ENCODE data around the gene SLC25A11. TPM values are rescaled to one million over a fixed set of nuclear protein-coding genes. Genes with fewer than 3 reads are reported as not detected.

The SLC25A11 gene
- total RNA-seq = 59.2 and 67.8 TPM in 2 replicates

GRCh38 chr17:4939796-4940554, at the start of gene SLC25A11, which contains the start of gene RNF167:
TSS of gene SLC25A11 (minus strand) at chr17:4940046. CDS start at chr17:4939910, 136 bp downstream.
TSS of gene RNF167 (plus strand) at chr17:4940268. CDS start at chr17:4940910, 642 bp downstream.
- peak; percentile 100 for DNase-seq

GRCh38 chr17:4987767-4988567, 48.1 kb upstream of the SLC25A11 start:
- DNase-seq = peak; percentile 22

DNA sequence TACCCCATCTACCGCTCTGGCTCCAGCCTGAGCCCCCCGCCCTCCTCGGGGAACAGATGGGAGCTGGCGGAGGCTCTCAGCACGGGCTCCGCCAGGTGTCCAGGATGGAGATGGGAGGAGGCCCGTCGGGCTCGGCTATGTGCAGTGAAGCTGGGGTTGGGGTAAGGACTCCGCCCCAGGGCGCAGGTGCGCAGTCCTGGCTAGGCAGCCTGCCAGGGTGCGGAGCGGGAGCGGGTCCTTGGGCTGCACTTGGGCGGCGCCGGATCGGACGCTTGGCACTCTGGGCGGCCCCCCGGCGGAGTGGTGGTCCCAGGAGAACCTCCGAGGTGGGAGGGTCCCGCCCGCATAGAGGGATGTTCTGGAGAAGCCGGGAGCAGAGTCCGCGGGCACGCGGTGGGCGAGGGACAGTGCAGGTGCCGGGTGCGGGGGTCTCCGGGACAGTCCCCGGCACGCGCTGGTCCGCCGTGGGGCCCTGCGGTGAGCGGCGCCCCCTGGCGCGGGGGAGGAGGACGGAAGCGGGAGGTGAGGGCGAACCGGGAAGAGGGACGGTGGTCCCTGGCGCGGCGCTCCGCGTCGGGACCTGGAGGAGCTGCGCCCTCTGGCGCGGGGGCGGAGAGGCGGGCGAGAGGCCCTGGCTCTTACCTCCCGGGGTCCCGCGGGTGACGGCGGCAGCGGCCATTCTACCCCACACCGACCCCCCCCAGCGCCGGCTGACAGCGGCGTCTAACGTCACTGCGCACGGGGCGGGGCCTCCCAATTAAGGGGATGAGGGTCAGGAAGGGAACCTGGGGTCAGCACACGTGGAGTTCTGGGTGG, 47.3 kb upstream of the SLC25A11 start, which contains the start of gene CAMTA2:
Gene CAMTA2 (minus strand): TSS at position 725 of the 816 bp plus-strand sequence. CDS start 1,453 bp downstream, outside the sequence.
- peak; percentile 81 for DNase-seq

GRCh38 chr17:4986403-4986802, 46.6 kb upstream of the SLC25A11 start:
- DNase-seq = peak; percentile 64

GRCh38 chr17:4982305-4982704, 42.5 kb upstream of the SLC25A11 start:
- DNase-seq = no peak

GRCh38 chr17:4980644-4981216, 40.9 kb upstream of the SLC25A11 start:
- DNase-seq = peak; percentile 77

DNA sequence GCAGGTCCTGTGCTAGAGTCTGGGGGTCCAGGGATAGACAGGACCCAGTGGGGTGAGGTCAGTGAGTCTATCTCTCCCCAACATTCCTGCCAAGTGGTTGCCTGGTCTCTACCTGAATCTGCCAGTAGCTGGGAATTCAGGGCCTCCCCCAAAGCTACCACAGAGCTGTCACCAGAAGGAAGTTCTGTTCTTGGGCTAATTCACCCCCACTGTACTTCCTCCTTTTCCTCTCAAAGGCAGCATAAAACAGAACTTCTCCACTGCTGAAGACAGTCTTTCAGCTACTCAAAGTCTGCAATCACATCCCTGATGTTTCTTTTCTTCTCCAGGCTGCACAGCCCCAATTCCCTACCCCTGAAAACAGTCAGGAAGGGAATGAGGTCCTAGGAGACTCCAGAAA, 38.9 kb upstream of the SLC25A11 start:
- DNase-seq = no peak

DNA sequence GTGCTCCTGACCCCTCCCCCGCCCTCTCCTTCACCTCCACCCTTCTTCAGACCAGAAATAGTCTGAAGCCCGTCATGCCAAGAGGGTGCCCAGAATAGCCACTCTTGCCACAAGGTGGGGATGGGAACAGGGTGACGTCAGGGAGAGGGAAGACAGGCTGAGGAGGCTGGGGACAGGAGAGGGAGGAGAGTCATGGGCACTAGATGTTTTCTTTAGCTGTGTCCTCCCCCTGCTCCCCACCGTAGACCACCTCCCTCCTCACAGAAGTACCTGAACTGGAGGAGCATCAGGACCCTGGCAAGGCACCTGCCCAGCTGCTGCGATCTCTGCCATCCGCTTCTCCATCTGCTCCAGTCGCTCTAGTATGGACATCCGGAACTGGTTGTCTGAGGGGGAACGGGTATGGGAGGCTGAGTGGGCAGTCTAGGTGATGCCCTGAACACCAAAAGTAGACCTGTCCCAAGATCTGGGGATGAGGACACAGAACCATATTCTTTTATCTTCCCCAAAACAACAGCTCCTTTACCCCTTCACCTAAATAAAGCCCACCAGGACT, 34.3 kb upstream of the SLC25A11 start:
- DNase-seq = no peak

- no peak for DNase-seq
Observed at GRCh38 chr17:4973256-4974114, 33.6 kb upstream of the SLC25A11 start.

- no peak for DNase-seq
Observed at GRCh38 chr17:4972752-4973151, 32.9 kb upstream of the SLC25A11 start.

- DNase-seq = no peak
Observed at GRCh38 chr17:4972322-4972721, 32.5 kb upstream of the SLC25A11 start.

DNA sequence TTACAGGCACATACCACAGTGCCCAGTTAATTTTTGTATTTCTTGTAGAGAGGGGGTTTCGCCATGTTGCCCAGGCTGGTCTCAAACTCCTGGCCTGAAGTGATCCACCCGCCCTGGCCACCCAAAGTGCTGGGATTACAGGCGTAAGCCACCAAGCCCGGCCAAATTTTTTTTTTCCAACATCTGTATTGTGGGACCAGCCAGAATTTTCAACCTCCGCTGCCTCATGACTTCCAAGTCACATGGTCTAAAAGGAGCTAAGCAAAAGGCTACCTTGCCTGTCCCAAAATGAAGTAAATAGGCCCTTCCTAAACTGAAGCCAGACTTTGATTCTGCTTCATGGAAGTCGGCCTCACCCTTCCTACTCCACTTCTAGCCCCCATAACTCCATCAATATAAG, 32.0 kb upstream of the SLC25A11 start:
- DNase-seq = no peak

DNA sequence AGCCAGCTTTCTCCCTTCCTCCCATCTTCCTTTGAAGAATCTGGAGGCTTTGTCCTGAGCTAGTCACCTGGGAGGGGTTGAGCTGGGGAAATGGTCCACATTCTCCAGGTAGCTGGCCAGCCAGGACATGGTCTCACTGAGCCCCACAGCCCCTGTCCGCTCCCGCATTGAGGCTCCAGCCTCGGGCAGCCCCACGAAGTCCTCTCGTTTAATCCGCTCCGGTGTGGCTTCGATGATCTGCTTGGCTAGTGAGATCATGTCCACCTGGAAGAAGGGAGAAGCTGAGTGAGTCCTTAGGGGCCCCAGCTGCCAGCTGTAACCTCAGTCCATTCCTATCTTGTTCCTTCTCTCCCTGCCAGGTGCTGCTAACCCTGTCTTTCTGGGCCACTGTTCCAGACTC, 30.4 kb upstream of the SLC25A11 start:
- DNase-seq = no peak

DNA sequence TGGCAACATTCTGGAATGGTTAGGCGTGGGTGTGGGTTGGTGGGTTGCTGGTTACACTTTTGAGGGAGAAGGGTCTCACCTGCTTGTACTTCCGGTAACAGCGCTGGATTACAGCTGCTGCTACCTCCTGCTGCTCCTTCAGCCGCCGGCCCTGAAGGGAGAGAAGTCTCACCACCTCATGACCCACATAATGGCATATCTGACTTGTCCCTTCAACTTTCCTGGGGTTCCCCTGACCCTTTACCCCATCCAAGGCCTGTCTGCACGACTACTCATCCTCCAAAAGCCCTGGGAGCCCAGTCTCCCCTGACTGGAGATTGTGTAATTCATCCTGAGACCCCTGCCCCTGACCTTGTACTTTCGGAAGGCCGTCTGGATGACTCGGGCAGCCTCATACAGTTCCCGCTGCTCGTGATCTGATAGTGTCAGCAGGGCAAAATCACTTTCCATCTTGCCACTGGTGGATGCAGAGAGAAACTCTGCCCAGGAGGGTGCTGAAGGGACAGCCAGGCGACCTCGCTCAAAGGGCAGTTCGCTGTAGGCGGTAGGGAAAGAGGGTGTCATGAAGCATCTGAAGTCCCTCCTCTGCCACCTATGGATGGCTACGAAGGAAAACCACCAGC, 29.8 kb upstream of the SLC25A11 start:
- DNase-seq = no peak

DNA sequence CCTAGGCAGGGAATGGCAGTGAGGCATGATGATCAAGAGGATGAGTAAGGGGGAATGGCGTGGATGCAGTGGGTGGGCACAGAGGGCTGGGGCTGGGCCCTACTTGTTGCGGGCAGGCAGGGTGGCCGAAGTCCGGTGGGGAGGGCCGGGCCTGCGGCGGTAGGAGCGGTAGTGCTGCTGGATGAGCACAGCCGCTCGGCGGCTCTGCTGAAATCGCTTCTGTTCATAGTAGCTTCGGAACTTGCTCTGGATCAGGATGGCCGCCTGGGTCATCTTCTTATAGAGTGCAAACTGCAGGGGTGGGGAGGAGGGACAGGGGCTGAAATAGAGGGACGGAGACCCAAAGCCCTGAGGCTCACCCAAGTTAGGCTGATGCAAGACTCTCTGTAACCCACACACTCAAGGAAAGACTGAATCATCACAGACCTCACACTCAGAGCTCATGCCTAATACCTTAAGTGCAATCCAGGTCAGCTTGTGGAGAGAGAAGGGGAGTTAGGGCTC, 29.3 kb upstream of the SLC25A11 start:
- DNase-seq = peak; percentile 40

DNA sequence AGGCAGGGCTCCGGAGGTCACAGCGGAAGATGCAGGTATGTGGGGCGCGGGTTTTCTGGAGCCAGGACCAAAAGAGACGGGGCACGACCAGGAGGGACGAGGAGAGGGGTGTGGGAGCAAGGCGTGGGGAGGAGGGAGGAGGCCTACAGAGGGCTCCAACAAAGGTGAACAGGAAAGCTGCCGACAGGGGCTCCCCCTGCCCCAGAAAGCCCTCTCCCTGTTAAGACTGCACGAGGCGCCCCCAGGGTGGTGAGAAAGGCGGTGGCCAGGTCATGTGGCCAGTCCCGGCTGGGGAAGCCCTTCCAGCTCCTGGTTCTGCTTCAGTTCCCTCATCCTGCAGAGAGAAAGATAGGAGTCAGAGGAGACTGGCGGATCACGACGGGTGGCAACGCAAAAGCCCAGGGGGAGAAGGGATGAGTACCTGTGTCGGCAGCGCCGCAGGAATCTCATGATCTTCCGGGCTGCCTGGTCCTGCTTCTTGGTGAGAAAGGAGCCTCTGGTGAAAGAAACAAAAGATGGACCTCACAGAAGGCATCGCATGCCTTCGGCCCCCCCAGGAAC, 28.7 kb upstream of the SLC25A11 start:
- DNase-seq = no peak

DNA sequence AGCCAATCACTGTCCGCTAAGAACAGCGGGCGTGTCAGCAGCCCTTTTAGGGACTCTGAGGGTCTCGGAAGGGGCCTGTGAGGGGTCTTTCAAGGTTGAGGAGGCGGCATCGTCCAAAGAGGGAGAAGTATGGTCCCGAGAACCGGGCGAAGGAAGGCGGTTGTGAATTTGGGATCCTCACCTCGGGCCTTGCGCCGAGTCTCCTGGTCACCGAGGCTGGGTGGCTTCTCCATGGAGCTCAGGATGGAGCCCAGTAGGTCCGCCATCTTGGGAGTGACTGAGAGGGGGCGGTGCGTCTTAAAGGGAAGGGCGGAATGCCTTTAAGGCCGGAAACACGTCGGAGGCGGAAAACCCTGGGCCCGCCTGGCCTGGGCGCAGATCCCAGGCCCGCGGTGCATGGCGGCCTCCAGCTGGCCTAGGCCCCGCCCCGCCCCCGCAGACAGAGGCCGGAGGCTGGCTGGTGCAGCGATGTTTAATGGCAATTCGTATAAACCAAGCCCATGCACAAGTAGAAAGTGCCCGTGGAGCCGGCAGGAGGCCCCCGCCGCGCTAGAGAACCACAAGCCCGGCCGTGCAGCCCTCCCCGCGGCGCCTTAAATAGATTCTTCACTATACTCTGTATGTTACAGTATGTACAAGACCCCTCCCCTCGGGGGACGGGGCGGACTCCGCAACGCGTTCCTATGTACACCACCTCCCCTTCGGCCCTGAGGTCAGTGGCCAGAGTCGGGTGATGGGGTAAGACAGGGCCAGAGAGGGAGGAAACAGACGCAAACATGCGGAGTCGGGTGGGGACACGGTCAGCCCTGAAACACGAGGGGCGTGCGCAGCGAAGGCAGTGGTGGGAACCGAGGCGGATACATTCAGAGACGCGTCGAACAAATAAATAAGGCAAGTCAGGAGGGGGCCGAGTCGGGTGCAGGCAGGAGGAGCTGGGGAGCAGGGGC, 28.0 kb upstream of the SLC25A11 start, which contains the start of gene SPAG7:
Gene SPAG7 (minus strand): TSS at position 279 of the 947 bp plus-strand sequence. CDS start 13 bp downstream, at position 266.
- peak; percentile 99 for DNase-seq

DNA sequence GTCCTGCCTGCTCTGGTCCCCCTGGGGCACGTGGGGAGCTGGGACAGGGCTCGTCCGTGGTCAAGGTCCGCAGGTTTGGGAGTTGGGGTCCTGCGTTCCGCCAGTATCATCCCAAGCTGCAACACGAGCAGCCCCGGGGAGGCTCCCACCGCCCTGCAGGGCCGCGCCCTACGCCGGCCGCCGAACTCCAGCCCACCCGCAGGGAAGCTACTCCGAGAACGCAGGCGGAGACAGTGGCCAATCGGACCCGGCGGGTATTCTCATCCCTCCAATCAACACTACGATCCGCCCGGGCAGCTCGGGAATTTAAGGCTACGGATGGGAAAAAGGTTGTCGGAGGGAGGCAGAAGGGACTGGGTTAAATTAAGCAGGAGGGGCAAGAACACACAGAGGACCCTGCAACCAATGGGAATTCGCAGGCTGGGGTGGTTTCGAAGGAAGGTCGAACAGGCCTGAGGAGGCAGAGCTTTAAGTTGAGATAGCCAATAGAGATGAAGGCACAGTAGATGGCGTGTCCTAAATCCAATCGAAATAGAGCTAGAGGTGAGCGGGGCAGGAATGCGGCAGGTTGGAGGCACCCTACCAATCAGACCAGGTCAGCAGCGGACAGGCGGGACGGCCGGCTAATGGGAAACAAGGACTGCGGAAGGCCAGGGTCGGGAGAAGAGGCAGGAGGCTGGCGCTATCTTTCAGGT, 27.1 kb upstream of the SLC25A11 start:
- peak; percentile 100 for DNase-seq

Data from dermis blood vessel endothelial cell (primary cell).